HEK293 (cell line): ENCODE measurements around the gene RPS6KB2.

ENCODE experiments used
- TCF7L2 ChIP-seq: IDR thresholded peaks from 2 replicates; pipeline ENCODE4 v1.6.1; 2011; ENCODE audit warnings: low read depth, mild to moderate bottlenecking, inconsistent platforms, low read length, moderate library complexity, borderline replicate concordance
- ZNF138 ChIP-seq: fragments of 450-650 bp; formaldehyde crosslinking; IDR thresholded peaks from 2 replicates; pipeline ENCODE4 v1.5.1; 2016; ENCODE audit warnings: missing biosample characterization, missing genetic modification characterization, borderline replicate concordance

DNA sequence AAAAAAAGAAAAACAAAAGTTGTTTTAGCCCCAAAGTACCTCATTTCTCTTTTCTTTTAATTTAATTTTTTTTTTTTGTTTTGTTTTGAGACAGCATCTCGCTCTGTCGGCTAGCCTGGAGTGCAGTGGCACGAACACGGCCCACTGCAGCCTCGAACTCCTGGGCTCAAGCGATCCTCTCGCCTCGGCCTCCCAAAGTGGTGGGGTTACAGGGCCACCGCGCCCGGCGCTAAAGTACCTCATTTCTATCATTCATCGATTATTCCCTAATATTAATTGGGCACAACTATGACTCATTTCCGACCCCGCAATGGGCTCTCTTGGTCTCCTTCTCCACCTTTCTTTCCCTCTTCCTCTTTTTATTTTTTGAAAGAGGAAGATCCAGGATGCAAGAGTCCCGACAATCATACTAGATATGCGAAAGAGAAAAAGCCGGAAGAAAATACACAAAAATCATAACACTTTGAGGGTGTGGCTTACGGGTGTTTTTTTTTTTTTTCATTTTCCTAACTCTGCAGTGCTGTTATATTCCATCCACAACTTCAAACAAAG is 54.1 kb downstream of the RPS6KB2 start:
- TF ChIP-seq TCF7L2 = no peak
- TF ChIP-seq ZNF138 = no peak
